Body of pancreas (tissue), 4 donors: ENCODE results near the gene GAN. TPM values are rescaled to one million over a fixed set of nuclear protein-coding genes. Genes with fewer than 3 reads are reported as not detected.

Source experiments
- ATAC-seq: fragments of 150-250 bp; one replicate; pipeline ENCODE4 v1.9.1; 2016
- DNase-seq, 4 donors: peaks; one replicate each; pipeline ENCODE4 v3.0.0-alpha.2; 2019
- H3K27ac ChIP-seq, 4 donors: fragments of 200-600 bp; sonication (generic); 1 replicate in 3 of 4; 2 replicates in 1 of 4; pipeline versions ENCODE4 v1.5.1 to v1.6.1; 2016 to 2019; ENCODE audit warnings: mild to moderate bottlenecking in 1 of 4, mixed read lengths in 1 of 4, moderate library complexity in 1 of 4
- H3K27me3 ChIP-seq, 2 donors: fragments of 200-600 bp; sonication (generic); one replicate each; pipeline ENCODE4 v1.6.0; 2016; ENCODE audit warnings: mild to moderate bottlenecking in 1 of 2
- H3K36me3 ChIP-seq, 2 donors: fragments of 200-600 bp; sonication (generic); replicated peaks in 1 of 2; 2 replicates each; pipeline ENCODE4 v1.5.1; 2016; ENCODE audit warnings: low read depth in 2 of 2; ENCODE audit not compliant: insufficient read depth in 1 of 2
- H3K4me1 ChIP-seq: fragments of 200-600 bp; sonication (generic); one replicate; pipeline ENCODE4 v1.6.0; 2016
- H3K4me3 ChIP-seq, 2 donors: fragments of 200-600 bp; sonication (generic); 1 replicate in 1 of 2; 2 replicates in 1 of 2; pipeline ENCODE4 v1.5.1; 2016 to 2019
- H3K9me3 ChIP-seq, 3 donors: fragments of 200-600 bp; sonication (generic); 1 replicate in 2 of 3; 2 replicates in 1 of 3; pipeline ENCODE4 v1.5.1; 2016
- POLR2A ChIP-seq, 3 donors: fragments of 450-650 bp; IDR thresholded peaks; one replicate each; pipeline ENCODE4 v1.6.1; 2016; ENCODE audit warnings: antibody characterized with exemption in 3 of 3, mild to moderate bottlenecking in 2 of 3
- WGBS, 2 donors: methylation state at CpG; one replicate each; pipeline ENCODE4 v1.1.5; 2017; 5-methylcytosine and 5-hydroxymethylcytosine counted together
- intact Hi-C: fragments of 100-400 bp; cut with DNase I; formaldehyde crosslinking; loops from one replicate; pipeline ENCODE4 v1.15.1; 2023
- total RNA-seq, 2 donors: library from RNA; depleted of rRNA; stranded (reverse); fragments of >200 nt; gene quantifications; one replicate each; pipeline ENCODE4 v1.1.0, GENCODE V29; 2016
- TF ChIP-seq, protein P1 (sequence below), 7 experiments: fragments of 450-650 bp in 4 of 7; fragments of 200-600 bp in 3 of 7; sonication (generic) in 3 of 7; IDR thresholded peaks; one replicate each; pipeline ENCODE4 v1.5.1; 2016 to 2019; ENCODE audit warnings: antibody characterized with exemption in 7 of 7

The GAN gene
- total RNA-seq, 2 donors from 2014 or later = 3.6 to 4.9 TPM

- Histone ChIP-seq H3K36me3 (no peaks in the 10 kb centered on the region), H3K27me3 (no peaks in the 10 kb centered on the region), H3K4me3 (no peak overlapping the region), H3K27ac (no peak overlapping the region), H3K4me1 (peaks cover 7% of the 10 kb centered on the region), H3K9me3 (no peaks in the 10 kb centered on the region)
- WGBS, 2 donors = 87 to 91% methylated on average over 23 of the region's 23 CpGs
- peak in 1 of 4 donors; percentile 64 for DNase-seq
- no peak for TF ChIP-seq POLR2A (IDR thresholded peaks at IDR 0.05)
- intact Hi-C loops = no loop called here
- ATAC-seq = no peak
Measured at GRCh38 chr16:81431554-81432353, 117.0 kb downstream of the GAN start.

- Histone ChIP-seq H3K27ac (no peak overlapping the region), H3K4me3 (no peak overlapping the region), H3K9me3 (no peaks in the 10 kb centered on the region), H3K36me3 (no peaks in the 10 kb centered on the region), H3K4me1 (peaks cover 7% of the 10 kb centered on the region), H3K27me3 (no peaks in the 10 kb centered on the region)
- ATAC-seq (no peak), DNase-seq (no peak)
- 82 to 90% methylated on average over 9 to 14 of the region's 14 CpGs for WGBS, 2 donors
- intact Hi-C loops = no loop called here
- TF ChIP-seq, protein P1, sequence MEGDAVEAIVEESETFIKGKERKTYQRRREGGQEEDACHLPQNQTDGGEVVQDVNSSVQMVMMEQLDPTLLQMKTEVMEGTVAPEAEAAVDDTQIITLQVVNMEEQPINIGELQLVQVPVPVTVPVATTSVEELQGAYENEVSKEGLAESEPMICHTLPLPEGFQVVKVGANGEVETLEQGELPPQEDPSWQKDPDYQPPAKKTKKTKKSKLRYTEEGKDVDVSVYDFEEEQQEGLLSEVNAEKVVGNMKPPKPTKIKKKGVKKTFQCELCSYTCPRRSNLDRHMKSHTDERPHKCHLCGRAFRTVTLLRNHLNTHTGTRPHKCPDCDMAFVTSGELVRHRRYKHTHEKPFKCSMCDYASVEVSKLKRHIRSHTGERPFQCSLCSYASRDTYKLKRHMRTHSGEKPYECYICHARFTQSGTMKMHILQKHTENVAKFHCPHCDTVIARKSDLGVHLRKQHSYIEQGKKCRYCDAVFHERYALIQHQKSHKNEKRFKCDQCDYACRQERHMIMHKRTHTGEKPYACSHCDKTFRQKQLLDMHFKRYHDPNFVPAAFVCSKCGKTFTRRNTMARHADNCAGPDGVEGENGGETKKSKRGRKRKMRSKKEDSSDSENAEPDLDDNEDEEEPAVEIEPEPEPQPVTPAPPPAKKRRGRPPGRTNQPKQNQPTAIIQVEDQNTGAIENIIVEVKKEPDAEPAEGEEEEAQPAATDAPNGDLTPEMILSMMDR (IDR thresholded peaks at IDR 0.05) = no peak
- no peak for TF ChIP-seq POLR2A (IDR thresholded peaks at IDR 0.05)
Measured at GRCh38 chr16:81432937-81433557, 118.3 kb downstream of the GAN start.

DNA sequence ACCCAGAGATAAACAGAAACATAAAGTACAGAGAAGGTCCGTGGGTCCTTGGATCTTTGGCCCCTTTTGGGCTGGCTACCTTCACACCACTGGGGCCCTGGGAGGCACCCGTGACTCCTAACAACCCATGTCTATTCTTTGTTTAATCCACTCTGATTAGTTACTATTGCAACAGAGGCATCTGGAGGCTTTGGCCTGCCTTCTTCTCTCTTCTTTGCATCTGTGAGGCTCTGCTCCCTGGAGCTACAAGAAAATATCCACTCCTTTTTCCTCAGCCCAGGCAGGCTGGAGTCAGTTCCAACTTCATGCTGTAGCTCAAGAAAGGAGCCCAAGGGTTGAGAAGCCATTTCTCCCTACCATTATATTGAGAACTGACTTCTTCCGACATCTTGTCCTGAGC lies 120.3 kb downstream of the GAN start:
- H3K9me3 ChIP-seq = no peaks in the 10 kb centered on the region
- DNase-seq (no peak), ATAC-seq (no peak)
- intact Hi-C loops = no loop called here
- no peak for TF ChIP-seq POLR2A (IDR thresholded peaks at IDR 0.05)
- TF ChIP-seq, protein P1 (IDR thresholded peaks at IDR 0.05) = no peak
- H3K27me3 ChIP-seq = no peaks in the 10 kb centered on the region
- H3K27ac ChIP-seq = no peak overlapping the region
- no peak overlapping the region for H3K4me3 ChIP-seq
- no peaks in the 10 kb centered on the region for H3K4me1 ChIP-seq
- H3K36me3 ChIP-seq = no peaks in the 10 kb centered on the region
- 65 to 78% methylated on average over 3 of the region's 3 CpGs for whole genome bisulfite sequencing, 2 donors

GRCh38 chr16:81435567-81435966 lies 120.8 kb downstream of the GAN start:
- no peaks in the 10 kb centered on the region for H3K4me1 ChIP-seq
- H3K9me3 ChIP-seq = no peaks in the 10 kb centered on the region
- H3K36me3 ChIP-seq = no peaks in the 10 kb centered on the region
- intact Hi-C loops = no loop called here
- no peak for ATAC-seq
- H3K27ac ChIP-seq = no peak overlapping the region
- TF ChIP-seq, protein P1 (IDR thresholded peaks at IDR 0.05) = no peak
- no peak for TF ChIP-seq POLR2A (IDR thresholded peaks at IDR 0.05)
- 75 to 82% methylated on average over 2 of the region's 2 CpGs for WGBS, 2 donors
- no peak overlapping the region for H3K4me3 ChIP-seq
- DNase-seq = no peak
- H3K27me3 ChIP-seq = no peaks in the 10 kb centered on the region

DNA sequence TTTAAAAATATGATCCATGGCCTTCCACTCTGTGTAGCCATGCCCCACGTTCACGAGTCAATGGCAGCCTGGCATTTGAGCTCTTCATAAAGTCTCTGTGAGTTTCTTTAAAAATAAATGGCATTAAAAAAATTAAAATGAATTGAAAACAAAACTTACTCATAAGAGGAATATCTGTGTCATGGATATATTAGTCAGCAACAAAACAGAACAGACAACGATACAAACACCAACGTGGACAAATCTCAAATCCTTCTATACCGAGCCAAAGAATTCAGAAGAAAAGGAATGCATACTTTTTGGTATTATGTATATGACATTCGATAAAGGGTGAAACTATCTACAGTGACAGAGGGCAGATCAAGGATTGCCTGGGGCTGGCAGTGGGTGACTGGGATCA lies 121.6 kb downstream of the GAN start:
- H3K27ac ChIP-seq = no peak overlapping the region
- intact Hi-C loops = no loop called here
- no peak overlapping the region for H3K4me3 ChIP-seq
- no peak for DNase-seq
- H3K4me1 ChIP-seq = no peaks in the 10 kb centered on the region
- H3K36me3 ChIP-seq = no peaks in the 10 kb centered on the region
- H3K27me3 ChIP-seq = no peaks in the 10 kb centered on the region
- no peaks in the 10 kb centered on the region for H3K9me3 ChIP-seq
- WGBS, 2 donors = 89% methylated on average over 6 of the region's 6 CpGs
- TF ChIP-seq, protein P1 (IDR thresholded peaks at IDR 0.05) = no peak
- TF ChIP-seq POLR2A (IDR thresholded peaks at IDR 0.05) = no peak
- ATAC-seq = no peak
